DND-41 (cell line): ENCODE measurements around the gene CACNA2D3.

ENCODE experiments used
- ATAC-seq: fragments of 200-7000 bp; cut with Tn5 transposase; 3 replicates; pipeline ENCODE4 v1.9.1; 2021; ENCODE audit warnings: low read depth; ENCODE audit not compliant: insufficient read depth
- DNase-seq: peaks from one replicate; pipeline ENCODE4 v3.0.0-alpha.2; 2020
- H2AFZ ChIP-seq: 2 replicates; pipeline ENCODE4 v1.6.0; 2012; ENCODE audit warnings: low read depth, low read length
- H3K27ac ChIP-seq: 2 replicates; pipeline ENCODE4 v1.5.1; 2012; ENCODE audit warnings: low read length, inconsistent platforms
- H3K27me3 ChIP-seq: fragments of 200-600 bp; sonication (generic); 2 replicates; pipeline ENCODE4 v1.6.0; 2012; ENCODE audit warnings: low read length, mild to moderate bottlenecking, inconsistent platforms; ENCODE audit not compliant: insufficient read depth, poor library complexity
- H3K36me3 ChIP-seq: 2 replicates; pipeline ENCODE4 v1.5.1; 2012; ENCODE audit warnings: low read length, inconsistent platforms; ENCODE audit not compliant: insufficient read depth
- H3K4me1 ChIP-seq: 2 replicates; pipeline ENCODE4 v1.5.1; 2012; ENCODE audit warnings: mild to moderate bottlenecking, low read length; ENCODE audit not compliant: insufficient read depth
- H3K4me2 ChIP-seq: 2 replicates; pipeline ENCODE4 v1.6.0; 2012; ENCODE audit warnings: mild to moderate bottlenecking, moderate library complexity, low read length, inconsistent platforms; ENCODE audit not compliant: insufficient read depth
- H3K4me3 ChIP-seq, 2 experiments: fragments of 200-600 bp in 1 of 2; shearing (Covaris generic) in 1 of 2; 2 replicates each; pipeline ENCODE4 v1.5.1; 2012 to 2016; ENCODE audit warnings: inconsistent platforms in 2 of 2, low read length in 2 of 2, mild to moderate bottlenecking in 2 of 2, low read depth in 1 of 2, moderate library complexity in 1 of 2
- H3K79me2 ChIP-seq: 2 replicates; pipeline ENCODE4 v1.6.0; 2012; ENCODE audit warnings: low read length, inconsistent platforms; ENCODE audit not compliant: insufficient read depth
- H3K9ac ChIP-seq: 2 replicates; pipeline ENCODE4 v1.6.0; 2012; ENCODE audit warnings: low read depth, mild to moderate bottlenecking, inconsistent platforms, low read length, moderate library complexity
- H3K9me3 ChIP-seq: 2 replicates; pipeline ENCODE4 v1.5.1; 2012; ENCODE audit warnings: low read length, moderate library complexity, mild to moderate bottlenecking, inconsistent platforms; ENCODE audit not compliant: insufficient read depth, severe bottlenecking
- H4K20me1 ChIP-seq: 2 replicates; pipeline ENCODE4 v1.6.0; 2012; ENCODE audit warnings: low read length; ENCODE audit not compliant: insufficient read depth
- EZH2 ChIP-seq: IDR thresholded peaks from 3 replicates; pipeline ENCODE4 v1.6.1; 2012; ENCODE audit warnings: borderline replicate concordance, low read depth, mild to moderate bottlenecking, moderate library complexity, low read length, inconsistent platforms; ENCODE audit not compliant: severe bottlenecking
- TF ChIP-seq, protein P1 (sequence below): IDR thresholded peaks from 2 replicates; pipeline ENCODE4 v1.5.1; 2012; ENCODE audit warnings: borderline replicate concordance, low read length, moderate library complexity, mild to moderate bottlenecking; ENCODE audit not compliant: poor library complexity, severe bottlenecking; ENCODE audit errors: extremely low read depth

CACNA2D3 gene

DNA sequence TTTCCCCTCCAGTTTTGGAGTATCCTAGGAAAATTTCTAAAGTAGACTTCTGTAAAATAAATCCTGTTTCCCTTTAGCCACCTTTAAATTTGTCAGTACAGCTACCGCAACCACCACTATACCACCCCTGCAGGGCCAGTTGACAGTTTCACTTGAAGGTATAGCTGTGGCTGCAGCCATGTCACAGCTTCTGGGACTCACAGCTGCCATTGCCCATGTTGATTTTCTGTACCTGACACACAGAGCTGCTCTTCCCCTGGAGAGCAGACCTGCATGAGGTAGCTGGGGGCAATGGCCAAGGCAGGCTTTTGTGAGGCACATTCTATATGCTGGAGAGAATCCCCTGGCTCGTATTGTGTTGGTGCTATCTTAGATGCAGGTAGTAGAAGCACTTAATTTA is 460.1 kb downstream of the CACNA2D3 start:
- DNase-seq (no peak), ATAC-seq (no peak)
- no peaks in the 10 kb centered on the region for H3K36me3 ChIP-seq
- no peak overlapping the region for H2AFZ ChIP-seq
- H3K9me3 ChIP-seq, result no peaks in the 10 kb centered on the region
- no peaks in the 10 kb centered on the region for H4K20me1 ChIP-seq
- no peaks in the 10 kb centered on the region for H3K4me1 ChIP-seq
- TF ChIP-seq EZH2, result no peak
- TF ChIP-seq, protein P1, sequence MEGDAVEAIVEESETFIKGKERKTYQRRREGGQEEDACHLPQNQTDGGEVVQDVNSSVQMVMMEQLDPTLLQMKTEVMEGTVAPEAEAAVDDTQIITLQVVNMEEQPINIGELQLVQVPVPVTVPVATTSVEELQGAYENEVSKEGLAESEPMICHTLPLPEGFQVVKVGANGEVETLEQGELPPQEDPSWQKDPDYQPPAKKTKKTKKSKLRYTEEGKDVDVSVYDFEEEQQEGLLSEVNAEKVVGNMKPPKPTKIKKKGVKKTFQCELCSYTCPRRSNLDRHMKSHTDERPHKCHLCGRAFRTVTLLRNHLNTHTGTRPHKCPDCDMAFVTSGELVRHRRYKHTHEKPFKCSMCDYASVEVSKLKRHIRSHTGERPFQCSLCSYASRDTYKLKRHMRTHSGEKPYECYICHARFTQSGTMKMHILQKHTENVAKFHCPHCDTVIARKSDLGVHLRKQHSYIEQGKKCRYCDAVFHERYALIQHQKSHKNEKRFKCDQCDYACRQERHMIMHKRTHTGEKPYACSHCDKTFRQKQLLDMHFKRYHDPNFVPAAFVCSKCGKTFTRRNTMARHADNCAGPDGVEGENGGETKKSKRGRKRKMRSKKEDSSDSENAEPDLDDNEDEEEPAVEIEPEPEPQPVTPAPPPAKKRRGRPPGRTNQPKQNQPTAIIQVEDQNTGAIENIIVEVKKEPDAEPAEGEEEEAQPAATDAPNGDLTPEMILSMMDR, result no peak
- no peak overlapping the region for H3K4me3 ChIP-seq
- no peaks in the 10 kb centered on the region for H3K27me3 ChIP-seq
- H3K4me2 ChIP-seq, result no peak overlapping the region
- H3K27ac ChIP-seq, result no peak overlapping the region
- H3K9ac ChIP-seq, result no peak overlapping the region
- H3K79me2 ChIP-seq, result no peaks in the 10 kb centered on the region

DNA sequence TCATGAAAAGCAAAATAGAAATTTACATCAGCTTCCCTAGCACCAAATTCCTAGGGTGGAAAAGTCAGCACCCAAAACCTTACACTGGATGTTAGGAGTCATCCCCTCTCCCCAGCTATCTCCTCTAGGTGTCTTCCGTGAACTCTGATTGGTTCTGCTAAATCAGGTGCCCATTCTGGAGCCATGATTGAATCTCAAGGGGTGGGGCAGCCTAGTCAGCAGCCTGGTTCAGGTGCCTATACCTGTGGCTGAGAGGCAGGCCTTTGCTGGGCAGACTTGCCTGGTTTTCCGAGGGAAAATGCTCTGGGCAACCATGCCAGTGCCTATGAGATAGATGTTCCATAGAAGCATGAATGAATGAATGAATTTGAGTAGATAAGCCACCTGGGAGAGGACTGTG is 468.8 kb downstream of the CACNA2D3 start:
- H3K9me3 ChIP-seq, result no peaks in the 10 kb centered on the region
- H4K20me1 ChIP-seq, result no peaks in the 10 kb centered on the region
- H3K9ac ChIP-seq, result no peak overlapping the region
- TF ChIP-seq, protein P1, result no peak
- TF ChIP-seq EZH2, result no peak
- no peak overlapping the region for H3K4me3 ChIP-seq
- no peaks in the 10 kb centered on the region for H3K4me1 ChIP-seq
- peaks cover 5% of the 10 kb centered on the region for H3K27me3 ChIP-seq
- no peaks in the 10 kb centered on the region for H3K36me3 ChIP-seq
- ATAC-seq (no peak), DNase-seq (no peak)
- no peak overlapping the region for H2AFZ ChIP-seq
- no peak overlapping the region for H3K4me2 ChIP-seq
- H3K27ac ChIP-seq, result no peak overlapping the region
- H3K79me2 ChIP-seq, result no peaks in the 10 kb centered on the region

DNA sequence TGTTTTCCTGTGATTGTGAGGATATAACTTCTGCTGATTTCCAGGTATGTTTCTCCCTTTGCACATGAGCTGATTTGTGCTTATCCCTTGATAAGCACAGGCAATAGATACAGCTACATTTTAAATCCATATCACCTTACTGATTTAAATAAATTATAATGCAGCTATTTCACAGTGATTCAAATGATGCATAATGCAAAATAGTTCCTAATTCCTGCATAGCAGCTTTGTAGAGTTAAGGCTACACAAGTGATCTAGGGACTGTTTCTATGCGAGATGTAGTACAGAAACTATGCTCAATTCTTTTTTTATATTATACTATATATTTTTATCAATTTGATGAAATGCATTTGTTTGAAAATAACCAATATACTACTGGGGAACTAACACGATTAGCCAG is 471.3 kb downstream of the CACNA2D3 start:
- no peaks in the 10 kb centered on the region for H3K9me3 ChIP-seq
- ATAC-seq (no peak), DNase-seq (no peak)
- H3K27ac ChIP-seq, result no peak overlapping the region
- no peaks in the 10 kb centered on the region for H3K79me2 ChIP-seq
- H3K4me3 ChIP-seq, result no peak overlapping the region
- no peak overlapping the region for H3K9ac ChIP-seq
- H4K20me1 ChIP-seq, result no peaks in the 10 kb centered on the region
- H3K4me1 ChIP-seq, result no peaks in the 10 kb centered on the region
- no peak for TF ChIP-seq EZH2
- TF ChIP-seq, protein P1, result no peak
- no peak overlapping the region for H2AFZ ChIP-seq
- H3K27me3 ChIP-seq, result no peaks in the 10 kb centered on the region
- no peaks in the 10 kb centered on the region for H3K36me3 ChIP-seq
- no peak overlapping the region for H3K4me2 ChIP-seq

DNA sequence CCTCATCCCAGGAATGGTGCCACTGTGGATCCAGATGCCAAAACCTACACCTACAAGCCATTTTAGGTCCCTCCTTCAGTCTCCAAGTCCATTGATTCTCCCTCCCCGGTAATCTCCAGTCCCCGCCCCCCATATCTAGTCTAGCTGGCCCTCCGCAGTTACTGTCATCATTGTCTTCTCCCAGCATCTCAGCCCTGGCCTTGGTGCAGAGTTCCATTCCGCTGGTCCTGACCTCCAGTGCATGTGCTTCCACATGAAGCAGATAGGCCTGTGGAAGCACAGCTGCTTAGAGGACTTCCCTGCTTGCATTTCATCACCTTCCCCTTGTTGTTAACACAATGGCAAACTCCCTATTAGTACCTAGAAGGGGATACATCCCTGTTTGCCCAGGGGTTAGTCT is 473.7 kb downstream of the CACNA2D3 start:
- no peak overlapping the region for H3K4me3 ChIP-seq
- no peak for ATAC-seq

More for the DNA sequence above, 473.7 kb downstream of the CACNA2D3 start:
- Histone ChIP-seq H3K27me3 (no peaks in the 10 kb centered on the region), H3K4me2 (no peak overlapping the region), H2AFZ (no peak overlapping the region), H3K9me3 (no peaks in the 10 kb centered on the region), H4K20me1 (no peaks in the 10 kb centered on the region), H3K4me1 (no peaks in the 10 kb centered on the region), H3K36me3 (no peaks in the 10 kb centered on the region), H3K27ac (no peak overlapping the region), H3K79me2 (no peaks in the 10 kb centered on the region), H3K9ac (no peak overlapping the region)
- TF ChIP-seq, protein P1, result no peak
- TF ChIP-seq EZH2, result no peak
- no peak for DNase-seq
